Astrocyte (in vitro differentiated cells and primary cell): Measurements from ENCODE around the gene KCNMA1. TPM values are rescaled to one million over a fixed set of nuclear protein-coding genes. Genes with fewer than 3 reads are reported as not detected.
A peak's percentile ranks its signal among the peaks of the same experiment; 100 is the strongest.

Source experiments
- DNase-seq: peaks from one replicate; pipeline ENCODE4 v3.0.0-alpha.2; 2010; ENCODE audit warnings: low read depth
- FAIRE-seq: peaks from 2 replicates; lab custom pipeline; 2011; peaks lifted over from hg19 to GRCh38; lab: Jason Lieb, UNC
- H2AFZ ChIP-seq: 2 replicates; pipeline ENCODE4 v1.6.0; 2012; ENCODE audit warnings: low read depth, low read length, inconsistent platforms
- H3K27ac ChIP-seq: 2 replicates; pipeline ENCODE4 v1.5.1; 2011; ENCODE audit warnings: low read depth, low read length, inconsistent platforms
- H3K27me3 ChIP-seq: 2 replicates; pipeline ENCODE4 v1.6.0; 2011; ENCODE audit warnings: low read length, inconsistent platforms; ENCODE audit not compliant: insufficient read depth
- H3K36me3 ChIP-seq: 2 replicates; pipeline ENCODE4 v1.5.1; 2011; ENCODE audit warnings: low read length, inconsistent platforms; ENCODE audit not compliant: insufficient read depth
- H3K4me1 ChIP-seq: 2 replicates; pipeline ENCODE4 v1.5.1; 2011; ENCODE audit warnings: low read length, inconsistent platforms; ENCODE audit not compliant: insufficient read depth
- H3K4me2 ChIP-seq: 2 replicates; pipeline ENCODE4 v1.6.0; 2012; ENCODE audit warnings: low read length, inconsistent platforms
- H3K4me3 ChIP-seq: 2 replicates; pipeline ENCODE4 v1.5.1; 2011; ENCODE audit warnings: low read depth, mild to moderate bottlenecking, low read length, inconsistent platforms; ENCODE audit not compliant: insufficient read depth
- H3K79me2 ChIP-seq: 2 replicates; pipeline ENCODE4 v1.6.0; 2012; ENCODE audit warnings: mild to moderate bottlenecking, low read length, inconsistent platforms; ENCODE audit not compliant: insufficient read depth
- H3K9ac ChIP-seq: 2 replicates; pipeline ENCODE4 v1.6.0; 2012; ENCODE audit warnings: mild to moderate bottlenecking, low read length, inconsistent platforms
- H3K9me3 ChIP-seq: 2 replicates; pipeline ENCODE4 v1.5.1; 2012; ENCODE audit warnings: low read depth, mild to moderate bottlenecking, low read length, inconsistent platforms; ENCODE audit not compliant: insufficient read depth
- H4K20me1 ChIP-seq: 2 replicates; pipeline ENCODE4 v1.6.0; 2012; ENCODE audit warnings: low read length, inconsistent platforms; ENCODE audit not compliant: insufficient read depth
- H3K27ac Mint-ChIP-seq: one replicate; pipeline ENCODE4 v1.8.0; 2021; ENCODE audit warnings: mild to moderate bottlenecking, mixed read lengths; ENCODE audit not compliant: unreplicated experiment
- H3K27me3 Mint-ChIP-seq: one replicate; pipeline ENCODE4 v1.8.0; 2021; ENCODE audit warnings: low read depth, mixed read lengths; ENCODE audit not compliant: unreplicated experiment
- H3K36me3 Mint-ChIP-seq: one replicate; pipeline ENCODE4 v1.8.0; 2021; ENCODE audit warnings: low read depth, mixed read lengths; ENCODE audit not compliant: unreplicated experiment
- H3K4me1 Mint-ChIP-seq: one replicate; pipeline ENCODE4 v1.8.0; 2021; ENCODE audit warnings: low read depth, mixed read lengths; ENCODE audit not compliant: unreplicated experiment
- H3K4me3 Mint-ChIP-seq: one replicate; pipeline ENCODE4 v1.8.0; 2021; ENCODE audit warnings: mild to moderate bottlenecking, moderate library complexity, mixed read lengths; ENCODE audit not compliant: unreplicated experiment
- H3K9me3 Mint-ChIP-seq: one replicate; pipeline ENCODE4 v1.8.0; 2021; ENCODE audit warnings: mild to moderate bottlenecking, mixed read lengths; ENCODE audit not compliant: unreplicated experiment
- EZH2 ChIP-seq: IDR thresholded peaks from 2 replicates; pipeline ENCODE4 v1.6.1; 2012; ENCODE audit warnings: mild to moderate bottlenecking, low read length, inconsistent platforms; ENCODE audit not compliant: insufficient read depth
- total RNA-seq: library from RNA; stranded (reverse); gene quantifications from 2 replicates; pipeline ENCODE4 v1.2.1, GENCODE V29; 2021
- TF ChIP-seq, protein P1 (sequence below): IDR thresholded peaks from 2 replicates; pipeline ENCODE4 v1.5.1; 2011; ENCODE audit warnings: low read depth, mild to moderate bottlenecking, inconsistent platforms, low read length, moderate library complexity; ENCODE audit not compliant: insufficient read depth

The KCNMA1 gene
- total RNA-seq, 1 donor from 2014 or later: 45.8 TPM

DNA sequence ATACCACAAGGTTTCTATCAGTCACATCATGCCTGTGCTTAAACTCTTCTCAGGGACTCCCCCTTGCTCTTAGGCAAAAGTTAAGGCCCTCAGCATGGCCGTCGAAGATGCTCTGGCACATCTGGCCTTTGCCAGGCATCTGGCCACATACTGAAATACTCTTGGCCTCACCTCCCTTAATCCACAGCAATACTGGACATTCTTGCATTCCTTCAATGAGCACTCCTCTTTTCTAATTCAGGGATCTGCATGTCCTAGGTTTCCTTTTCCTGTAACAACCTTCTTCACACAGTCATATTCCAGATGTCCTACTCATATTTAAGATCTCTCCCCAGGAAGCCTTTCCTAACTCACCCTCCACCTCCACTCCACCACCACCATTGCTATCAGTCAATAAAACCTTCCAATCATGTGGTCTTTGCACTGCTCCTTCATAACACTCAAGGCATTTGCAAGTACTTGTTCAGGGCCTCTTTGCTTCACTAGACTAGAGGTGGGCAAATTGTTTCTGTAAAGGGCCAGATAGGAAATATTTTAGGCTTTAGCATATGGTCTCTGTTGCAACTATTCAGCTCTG lies 216.6 kb downstream of the KCNMA1 start:
- H3K79me2 ChIP-seq: no peaks in the 10 kb centered on the region
- H3K27me3 ChIP-seq: no peaks in the 10 kb centered on the region
- H3K4me2 ChIP-seq: no peak overlapping the region
- FAIRE-seq (no peak), DNase-seq (no peak)
- H3K4me3 Mint-ChIP-seq: no peak overlapping the region
- no peak overlapping the region for H3K27ac Mint-ChIP-seq
- no peaks in the 10 kb centered on the region for H3K9me3 Mint-ChIP-seq
- no peak overlapping the region for H2AFZ ChIP-seq
- no peaks in the 10 kb centered on the region for H3K36me3 ChIP-seq
- no peaks in the 10 kb centered on the region for H3K27me3 Mint-ChIP-seq
- H4K20me1 ChIP-seq: no peaks in the 10 kb centered on the region
- no peak for TF ChIP-seq EZH2
- TF ChIP-seq, protein P1, sequence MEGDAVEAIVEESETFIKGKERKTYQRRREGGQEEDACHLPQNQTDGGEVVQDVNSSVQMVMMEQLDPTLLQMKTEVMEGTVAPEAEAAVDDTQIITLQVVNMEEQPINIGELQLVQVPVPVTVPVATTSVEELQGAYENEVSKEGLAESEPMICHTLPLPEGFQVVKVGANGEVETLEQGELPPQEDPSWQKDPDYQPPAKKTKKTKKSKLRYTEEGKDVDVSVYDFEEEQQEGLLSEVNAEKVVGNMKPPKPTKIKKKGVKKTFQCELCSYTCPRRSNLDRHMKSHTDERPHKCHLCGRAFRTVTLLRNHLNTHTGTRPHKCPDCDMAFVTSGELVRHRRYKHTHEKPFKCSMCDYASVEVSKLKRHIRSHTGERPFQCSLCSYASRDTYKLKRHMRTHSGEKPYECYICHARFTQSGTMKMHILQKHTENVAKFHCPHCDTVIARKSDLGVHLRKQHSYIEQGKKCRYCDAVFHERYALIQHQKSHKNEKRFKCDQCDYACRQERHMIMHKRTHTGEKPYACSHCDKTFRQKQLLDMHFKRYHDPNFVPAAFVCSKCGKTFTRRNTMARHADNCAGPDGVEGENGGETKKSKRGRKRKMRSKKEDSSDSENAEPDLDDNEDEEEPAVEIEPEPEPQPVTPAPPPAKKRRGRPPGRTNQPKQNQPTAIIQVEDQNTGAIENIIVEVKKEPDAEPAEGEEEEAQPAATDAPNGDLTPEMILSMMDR: no peak
- peaks cover 21% of the 10 kb centered on the region for H3K4me1 ChIP-seq
- H3K27ac ChIP-seq: no peak overlapping the region
- no peaks in the 10 kb centered on the region for H3K9me3 ChIP-seq
- peaks cover 57% of the 10 kb centered on the region for H3K4me1 Mint-ChIP-seq
- no peak overlapping the region for H3K9ac ChIP-seq
- H3K36me3 Mint-ChIP-seq: peaks cover 5% of the 10 kb centered on the region
- H3K4me3 ChIP-seq: no peak overlapping the region

DNA sequence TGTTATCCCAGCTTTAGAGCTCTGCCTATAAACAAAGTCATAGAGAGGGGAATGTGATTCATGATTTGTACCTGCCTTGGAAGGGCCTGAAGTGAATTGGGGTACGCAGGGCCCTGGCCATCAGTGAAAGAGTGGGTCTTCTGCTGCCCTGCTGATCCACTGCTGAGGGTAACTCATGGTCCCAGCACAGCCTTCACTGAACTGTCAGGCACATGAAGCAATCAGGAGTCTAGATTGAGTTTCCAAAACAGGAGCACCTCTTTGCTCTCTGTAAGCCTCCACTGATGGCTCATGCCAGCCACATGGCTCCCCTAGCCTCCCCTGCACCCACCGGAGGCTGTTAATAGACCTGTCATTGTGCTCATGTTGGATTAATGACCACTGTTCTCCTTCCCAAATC lies 217.6 kb downstream of the KCNMA1 start:
- Mint-ChIP-seq H3K27ac (no peak overlapping the region), H3K36me3 (peaks cover 5% of the 10 kb centered on the region), H3K9me3 (no peaks in the 10 kb centered on the region), H3K27me3 (no peaks in the 10 kb centered on the region), H3K4me1 (peaks cover 66% of the 10 kb centered on the region), H3K4me3 (no peak overlapping the region)
- H3K4me2 ChIP-seq: no peak overlapping the region
- H3K9me3 ChIP-seq: no peaks in the 10 kb centered on the region
- FAIRE-seq (no peak), DNase-seq (no peak)
- no peaks in the 10 kb centered on the region for H3K79me2 ChIP-seq
- H3K4me3 ChIP-seq: no peak overlapping the region
- H3K9ac ChIP-seq: no peak overlapping the region
- H3K36me3 ChIP-seq: no peaks in the 10 kb centered on the region
- H3K27me3 ChIP-seq: no peaks in the 10 kb centered on the region
- H2AFZ ChIP-seq: no peak overlapping the region
- no peak for TF ChIP-seq EZH2
- TF ChIP-seq, protein P1: no peak
- H4K20me1 ChIP-seq: no peaks in the 10 kb centered on the region
- no peak overlapping the region for H3K27ac ChIP-seq
- H3K4me1 ChIP-seq: peaks cover 30% of the 10 kb centered on the region

DNA sequence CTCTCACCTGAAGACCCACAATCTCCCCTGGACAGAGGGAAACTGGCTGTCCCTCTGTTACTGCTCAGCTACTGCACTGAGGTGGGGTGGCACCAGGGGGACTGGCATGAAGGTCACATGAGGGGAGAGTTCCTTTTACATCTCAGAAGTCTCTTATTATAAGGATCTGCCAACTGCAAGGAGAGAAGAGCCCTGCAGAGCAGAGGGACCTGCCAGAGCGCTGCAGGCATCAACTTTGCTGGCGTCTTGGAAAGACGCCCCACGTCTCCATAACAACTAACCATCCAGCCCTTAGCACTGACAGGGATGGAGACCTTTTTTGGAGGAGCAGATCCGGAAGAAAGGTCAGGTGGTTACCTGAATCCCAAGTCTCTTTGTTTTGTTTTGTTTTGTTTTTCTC lies 218.6 kb downstream of the KCNMA1 start:
- no peaks in the 10 kb centered on the region for H3K9me3 ChIP-seq
- no peaks in the 10 kb centered on the region for H3K79me2 ChIP-seq
- Mint-ChIP-seq H3K9me3 (no peaks in the 10 kb centered on the region), H3K36me3 (peaks cover 5% of the 10 kb centered on the region), H3K4me3 (no peak overlapping the region), H3K4me1 (peaks cover 70% of the 10 kb centered on the region), H3K27ac (peak overlapping the region; percentile 98), H3K27me3 (no peaks in the 10 kb centered on the region)
- no peak overlapping the region for H3K4me2 ChIP-seq
- H4K20me1 ChIP-seq: no peaks in the 10 kb centered on the region
- H3K36me3 ChIP-seq: no peaks in the 10 kb centered on the region
- DNase-seq: no peak
- peaks cover 30% of the 10 kb centered on the region for H3K4me1 ChIP-seq
- TF ChIP-seq, protein P1: no peak
- TF ChIP-seq EZH2: no peak
- no peak overlapping the region for H2AFZ ChIP-seq
- no peaks in the 10 kb centered on the region for H3K27me3 ChIP-seq
- H3K27ac ChIP-seq: no peak overlapping the region
- no peak overlapping the region for H3K4me3 ChIP-seq
- FAIRE-seq: no peak
- no peak overlapping the region for H3K9ac ChIP-seq
